GM21423 (cell line): ENCODE data around the gene NRGN.
"Not testable (repeated sequence)": the region's sequence is repeated elsewhere in the genome, so short reads cannot be mapped to it uniquely, and the experiment has no call there.

Experiments used
- ATAC-seq: cut with Tn5 transposase; IDR thresholded peaks from one replicate; pipeline ENCODE4 v1.9.1; 2021; ENCODE audit warnings: mild to moderate bottlenecking, moderate library complexity; ENCODE audit not compliant: unreplicated experiment

Gene NRGN

DNA sequence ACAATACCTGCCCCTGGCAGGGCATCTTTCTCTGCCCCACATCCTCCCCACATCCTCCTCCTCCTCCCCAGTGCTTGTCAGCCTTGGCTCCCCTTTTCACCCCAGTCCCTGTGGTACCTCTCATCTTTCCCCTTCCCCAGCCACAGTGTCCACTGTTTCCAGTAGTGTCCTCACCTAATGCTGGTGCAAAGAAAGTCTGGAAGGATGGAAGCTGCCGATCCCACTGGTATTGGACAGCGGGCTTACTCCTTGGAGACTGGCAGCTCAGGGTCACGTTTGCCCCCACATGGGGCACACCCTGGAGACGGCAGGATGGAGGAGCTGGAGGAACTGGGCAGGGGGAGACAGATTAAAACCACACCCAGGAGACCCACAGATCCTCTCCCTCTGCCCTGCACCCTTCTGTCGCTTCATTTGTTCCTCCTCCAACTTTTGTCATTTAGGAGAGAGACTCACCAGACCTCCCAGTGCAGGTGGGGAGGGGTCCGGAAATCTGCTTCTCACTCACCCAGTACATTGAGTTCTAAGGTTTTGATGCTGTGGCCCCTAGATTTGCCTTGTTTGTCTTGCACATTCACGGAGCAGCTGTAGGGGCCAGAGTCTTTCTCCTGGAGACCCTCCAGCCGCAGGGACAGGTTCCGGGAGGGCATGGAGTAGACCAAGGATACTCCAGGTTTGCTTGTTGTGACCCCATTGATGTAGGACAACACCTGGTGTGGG lies 16.5 kb downstream of the NRGN start:
- no peak for ATAC-seq

GRCh38 chr11:124756753-124757227 lies 17.0 kb downstream of the NRGN start:
- no peak for ATAC-seq

DNA sequence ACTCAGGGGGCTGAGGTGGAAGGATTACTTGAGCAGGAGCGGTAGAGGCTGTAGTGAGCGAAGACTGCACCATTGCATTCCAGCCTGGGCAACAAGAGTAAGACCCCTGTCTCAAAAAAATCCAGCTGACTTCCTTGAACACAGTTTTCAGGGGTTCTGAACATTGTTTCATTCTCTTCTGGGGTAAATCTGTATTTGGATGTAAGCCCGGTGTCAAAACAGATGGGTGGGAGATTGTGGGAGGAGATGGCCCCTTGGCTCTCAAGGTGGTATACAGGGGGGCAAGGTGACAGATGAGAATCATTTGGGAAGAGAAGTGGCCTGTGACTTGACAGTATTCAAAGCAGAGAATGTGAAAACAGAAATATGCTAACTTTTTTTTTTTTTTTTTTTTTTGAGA lies 17.6 kb downstream of the NRGN start:
- no peak for ATAC-seq

DNA sequence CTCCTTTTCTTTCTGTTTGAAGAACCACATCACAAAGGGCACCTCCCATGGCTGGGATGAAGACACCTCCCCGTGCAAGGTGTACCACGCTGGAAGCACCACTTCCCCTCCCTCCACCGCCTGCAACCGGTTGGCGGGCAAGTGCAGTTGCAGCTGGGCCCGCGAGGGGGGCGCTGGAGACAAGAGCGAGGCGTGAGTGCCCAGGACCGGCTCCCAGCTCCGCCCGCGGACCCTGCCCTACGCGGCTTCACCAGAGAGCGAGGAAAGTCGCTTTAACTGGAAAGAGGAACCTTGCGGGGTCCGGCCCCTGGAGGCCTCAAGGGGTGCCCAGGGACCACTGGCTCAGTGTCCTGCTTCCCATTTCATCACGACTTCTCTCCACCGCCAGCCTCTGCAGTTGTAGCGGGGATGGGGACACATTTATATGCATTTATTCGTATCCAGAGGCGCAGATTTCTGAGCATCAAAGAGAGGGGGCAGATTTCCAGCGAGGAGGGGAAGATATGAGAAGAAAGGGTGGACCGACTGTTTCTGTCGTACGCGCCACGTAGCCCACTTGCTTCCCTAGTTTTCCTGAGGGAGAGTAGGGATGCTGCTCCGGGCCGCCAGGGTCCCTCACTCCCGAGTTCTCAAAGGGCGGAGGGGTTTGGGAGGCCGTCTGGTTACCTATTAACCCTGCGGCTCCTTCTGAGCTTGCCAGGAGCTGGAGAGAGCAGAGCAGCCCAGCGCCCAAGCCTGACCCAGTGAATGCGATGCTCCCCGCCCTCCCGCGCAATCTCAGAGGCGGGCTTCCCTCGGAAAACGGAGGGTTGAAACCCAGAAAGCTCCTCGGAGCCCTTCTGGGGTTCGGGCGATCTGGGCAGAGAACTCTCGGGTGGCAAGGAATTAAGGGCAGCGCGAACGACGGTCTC lies 18.9 kb downstream of the NRGN start:
- peak; percentile 52 for ATAC-seq

- no peak for ATAC-seq
These were observed 19.8 kb downstream of the NRGN start for GRCh38 chr11:124759266-124760204.

DNA sequence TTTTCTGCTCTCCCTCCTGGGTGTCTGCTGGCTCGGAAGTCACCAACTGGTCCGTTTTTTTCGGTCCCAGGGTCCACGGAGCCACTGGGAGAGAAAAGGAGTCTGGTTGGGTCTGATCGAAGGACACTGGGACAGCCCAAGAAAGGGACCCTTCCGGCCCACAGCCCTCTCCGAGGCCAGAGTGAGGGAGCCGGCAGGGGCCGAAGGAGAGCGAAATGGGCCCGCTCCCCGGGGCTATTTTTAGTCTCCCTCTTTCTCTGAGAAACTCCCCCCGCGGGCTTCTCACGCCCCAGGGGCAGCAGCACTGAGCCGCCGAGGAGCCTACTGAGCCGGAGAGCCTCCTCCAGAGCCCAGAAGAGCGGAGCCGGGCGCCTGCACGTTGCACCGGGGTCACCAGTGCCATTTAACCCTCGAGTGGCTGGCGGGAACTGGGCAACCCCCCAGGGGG lies 20.5 kb downstream of the NRGN start:
- ATAC-seq, result no peak

GRCh38 chr11:124760806-124761205 lies 21.1 kb downstream of the NRGN start:
- ATAC-seq, result no peak

GRCh38 chr11:124761301-124762104 lies 21.8 kb downstream of the NRGN start:
- ATAC-seq, result no peak

DNA sequence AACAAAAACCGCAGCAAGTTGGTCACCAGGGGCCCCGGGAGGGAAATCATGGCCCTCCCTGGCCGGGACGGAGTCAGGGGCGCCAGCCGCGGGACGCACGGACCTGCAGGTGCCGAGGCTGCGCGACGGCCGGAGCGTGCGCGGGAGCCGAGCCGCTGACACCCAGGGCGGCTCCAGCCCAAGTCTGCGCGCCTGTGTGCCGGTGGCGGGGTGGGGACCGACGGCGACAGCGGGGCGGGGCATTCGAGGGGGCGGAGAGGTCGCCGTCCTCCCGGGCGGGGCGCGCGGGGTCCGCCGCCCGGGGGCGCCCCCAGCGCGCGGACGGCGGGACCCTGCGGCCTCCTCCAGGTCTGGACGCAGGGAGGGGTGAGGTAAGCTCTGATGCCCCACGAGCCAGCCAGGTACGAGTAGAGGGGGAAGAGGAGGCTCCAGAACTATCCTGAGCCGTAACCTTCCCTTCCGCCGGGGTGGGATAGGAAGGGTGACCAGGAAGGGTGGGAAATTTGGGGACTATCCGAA lies 22.4 kb downstream of the NRGN start, which contains the start of gene ESAM:
Gene ESAM, minus strand, starts transcription at position 186 of the 519 bp plus-strand sequence. Its CDS starts 136 bp downstream, at position 50.
- peak; percentile 54 for ATAC-seq

DNA sequence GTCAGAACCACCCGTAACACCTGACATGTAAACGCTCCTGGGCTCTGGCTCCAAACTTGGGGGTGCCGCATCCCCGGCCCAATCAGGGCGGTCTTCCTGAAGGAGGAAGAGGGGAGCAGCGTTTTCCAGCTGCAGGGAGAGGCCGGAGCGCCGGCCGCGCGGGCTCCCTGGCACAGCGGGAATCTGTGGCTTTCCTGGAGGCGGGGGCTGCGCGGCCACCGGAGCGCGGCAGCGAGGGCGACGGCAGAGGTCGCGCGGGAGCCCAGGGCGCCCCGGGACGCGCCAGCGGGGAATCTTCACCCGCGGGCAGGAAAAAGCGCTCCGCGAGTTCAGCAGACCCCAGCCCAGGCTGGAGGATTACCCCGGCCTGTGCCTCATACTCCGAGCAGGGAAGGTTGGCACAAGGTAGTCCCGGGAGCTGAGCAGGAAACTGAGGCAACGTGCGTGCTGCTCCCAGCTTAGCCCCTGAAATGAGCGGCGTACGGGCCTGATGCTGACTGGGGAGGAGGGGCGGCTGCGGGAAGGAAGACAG lies 22.9 kb downstream of the NRGN start:
- peak; percentile 4 for ATAC-seq

DNA sequence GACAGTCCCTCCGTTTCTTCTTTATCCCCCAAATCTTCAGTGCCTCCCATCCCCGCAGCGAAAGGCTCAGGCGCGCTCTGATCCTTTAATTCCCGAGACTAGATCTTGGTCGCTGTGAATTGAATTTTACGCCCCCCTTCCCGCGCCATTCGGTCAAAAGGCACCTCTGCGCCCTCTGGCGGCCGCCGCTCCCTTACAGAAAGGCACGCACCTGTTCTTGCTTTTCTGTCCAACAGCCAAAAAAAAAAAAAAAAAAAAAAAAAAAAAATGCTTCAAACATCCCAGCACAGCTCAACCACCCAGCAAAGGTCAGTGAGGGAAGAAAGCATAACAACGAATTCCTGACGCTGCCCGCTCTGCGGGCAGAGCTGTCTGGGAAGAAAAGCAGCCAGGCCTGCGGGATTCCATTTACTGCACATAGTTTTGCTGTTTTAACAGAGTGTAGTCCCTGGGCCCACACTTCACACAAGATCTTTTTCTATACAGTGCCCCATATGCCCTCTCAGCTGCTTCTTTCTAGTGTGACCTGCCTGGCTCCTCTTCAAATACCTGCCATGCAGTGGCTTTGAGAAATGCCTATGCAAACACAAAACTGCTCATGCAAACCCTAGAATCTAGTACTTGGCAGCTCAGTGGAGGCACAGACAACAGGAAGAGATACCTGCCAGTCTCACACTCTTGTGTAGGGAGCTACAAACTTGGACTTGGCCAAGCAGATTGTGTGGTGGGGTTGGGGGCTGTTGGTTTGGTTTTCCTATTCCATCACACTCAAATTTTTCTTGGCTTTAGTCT lies 23.6 kb downstream of the NRGN start:
- ATAC-seq, result no peak

DNA sequence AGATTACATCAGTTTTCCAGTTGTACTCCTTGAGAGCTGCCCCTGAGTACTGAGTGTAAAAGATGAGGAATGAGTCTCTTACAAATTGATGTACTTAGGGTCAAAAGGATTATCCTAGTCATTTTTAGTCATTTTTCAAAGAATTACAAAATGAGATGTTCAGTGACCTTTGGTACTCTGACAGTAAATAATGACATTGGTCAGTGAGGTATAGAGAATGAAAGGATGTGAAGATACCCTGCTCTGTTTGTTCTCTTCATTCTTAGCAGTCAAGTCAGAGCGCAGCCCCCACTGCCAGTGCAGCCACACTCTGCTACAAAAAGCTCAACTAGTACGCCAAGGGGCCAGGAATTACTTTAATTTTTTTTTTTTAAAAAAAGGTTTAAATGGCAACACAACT lies 26.4 kb downstream of the NRGN start:
- ATAC-seq, result no peak

- no peak for ATAC-seq
These were observed 29.2 kb downstream of the NRGN start for GRCh38 chr11:124768914-124769313.

- no peak for ATAC-seq
These were observed 30.3 kb downstream of the NRGN start for GRCh38 chr11:124769806-124770774.

GRCh38 chr11:124770959-124771358 lies 31.2 kb downstream of the NRGN start:
- ATAC-seq, result not testable (repeated sequence)

GRCh38 chr11:124776865-124777645 lies 37.3 kb downstream of the NRGN start:
- no peak for ATAC-seq

DNA sequence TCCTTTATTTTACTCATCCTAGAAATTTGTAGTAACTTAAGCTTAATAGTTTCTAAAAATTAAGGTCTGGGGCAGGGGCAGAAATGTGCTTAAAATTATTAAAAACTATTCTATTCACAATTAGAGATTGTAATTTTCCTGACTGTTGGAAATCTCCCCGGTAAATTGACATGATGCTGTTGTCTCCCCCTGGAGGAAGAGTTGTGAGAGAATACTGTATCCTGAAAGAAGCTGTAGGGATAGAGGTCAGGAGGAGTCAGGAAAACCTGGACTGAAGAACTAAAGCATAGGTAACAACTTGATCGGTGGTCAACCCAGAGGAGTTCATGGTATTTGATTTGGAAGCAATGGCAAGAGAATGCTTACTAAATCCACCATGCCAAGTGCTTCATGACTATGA lies 38.5 kb downstream of the NRGN start:
- ATAC-seq, result no peak
